GM13977 (cell line): ENCODE data around the gene BAG5.

Source experiments
- DNase-seq: peaks from one replicate; pipeline ENCODE4 v3.0.0; 2012; ENCODE audit warnings: low spot score
- in situ Hi-C: fragments of 300-500 bp; cut with MboI; formaldehyde crosslinking; loops from one replicate; pipeline ENCODE4 v1.12.0; 2022; ENCODE audit warnings: low sequenced_read_pairs, low pct_unique_long_range_greater_than_20kb, mixed read lengths, inconsistent platforms; ENCODE audit not compliant: unreplicated experiment
- TF ChIP-seq, protein P1 (sequence below): IDR thresholded peaks from 2 replicates; pipeline ENCODE4 v1.5.1; 2012; ENCODE audit warnings: mild to moderate bottlenecking, control low read depth; ENCODE audit not compliant: insufficient read depth; ENCODE audit errors: extremely low read depth, missing control alignments

Gene BAG5

DNA sequence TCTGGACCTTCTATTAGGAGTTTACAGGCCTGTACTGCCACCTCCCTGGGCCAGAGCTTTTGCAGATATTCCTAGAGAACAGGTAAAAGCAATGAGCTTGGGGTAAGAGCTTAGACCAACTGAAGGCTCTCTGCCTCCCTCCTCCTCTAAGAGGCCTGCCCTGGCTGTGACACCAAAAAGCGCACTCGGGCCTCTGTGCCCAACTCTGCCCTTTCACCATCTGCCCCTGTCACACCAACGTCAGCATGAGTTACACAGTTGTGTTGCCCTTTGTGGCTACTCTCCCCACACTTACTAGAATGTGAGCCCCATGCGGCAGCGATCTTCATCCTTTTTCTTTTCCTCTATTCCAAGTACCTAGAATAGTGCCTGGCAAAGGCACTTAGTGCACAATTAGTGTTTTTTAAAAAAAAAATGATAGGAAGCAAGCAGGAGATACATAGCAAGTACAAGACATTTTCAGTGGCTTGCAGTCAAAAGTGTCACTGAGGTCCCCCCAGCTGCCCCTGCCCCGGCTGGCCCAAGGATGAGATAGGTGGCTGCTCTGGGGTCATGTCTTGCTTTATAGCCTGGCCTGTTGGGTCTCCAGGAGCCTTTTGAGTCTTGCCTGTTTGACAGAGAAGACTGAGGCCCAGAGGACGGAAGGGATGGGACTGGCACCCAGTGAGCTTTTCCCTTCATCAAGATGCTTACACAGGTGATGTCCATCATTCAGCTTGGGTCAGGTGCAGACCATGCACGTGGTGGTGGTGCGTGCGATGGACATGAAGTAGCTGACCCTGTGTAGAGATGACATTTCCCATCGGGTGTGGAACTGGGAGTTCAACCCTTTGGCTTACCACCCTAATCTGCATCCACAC is 52.4 kb downstream of the BAG5 start:
- peak; percentile 7 for DNase-seq
- TF ChIP-seq, protein P1, sequence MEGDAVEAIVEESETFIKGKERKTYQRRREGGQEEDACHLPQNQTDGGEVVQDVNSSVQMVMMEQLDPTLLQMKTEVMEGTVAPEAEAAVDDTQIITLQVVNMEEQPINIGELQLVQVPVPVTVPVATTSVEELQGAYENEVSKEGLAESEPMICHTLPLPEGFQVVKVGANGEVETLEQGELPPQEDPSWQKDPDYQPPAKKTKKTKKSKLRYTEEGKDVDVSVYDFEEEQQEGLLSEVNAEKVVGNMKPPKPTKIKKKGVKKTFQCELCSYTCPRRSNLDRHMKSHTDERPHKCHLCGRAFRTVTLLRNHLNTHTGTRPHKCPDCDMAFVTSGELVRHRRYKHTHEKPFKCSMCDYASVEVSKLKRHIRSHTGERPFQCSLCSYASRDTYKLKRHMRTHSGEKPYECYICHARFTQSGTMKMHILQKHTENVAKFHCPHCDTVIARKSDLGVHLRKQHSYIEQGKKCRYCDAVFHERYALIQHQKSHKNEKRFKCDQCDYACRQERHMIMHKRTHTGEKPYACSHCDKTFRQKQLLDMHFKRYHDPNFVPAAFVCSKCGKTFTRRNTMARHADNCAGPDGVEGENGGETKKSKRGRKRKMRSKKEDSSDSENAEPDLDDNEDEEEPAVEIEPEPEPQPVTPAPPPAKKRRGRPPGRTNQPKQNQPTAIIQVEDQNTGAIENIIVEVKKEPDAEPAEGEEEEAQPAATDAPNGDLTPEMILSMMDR, result no peak
- in situ Hi-C loops, result loop anchor here (10.0 kb wide), 1 partner anchor 45 kb away; no protein-coding TSS in a partner anchor

- in situ Hi-C loops, result loop anchor here (10.0 kb wide), 1 partner anchor 46 kb away; no protein-coding TSS in a partner anchor
- TF ChIP-seq, protein P1, result no peak
- DNase-seq, result peak; percentile 6
Measured at GRCh38 chr14:103508521-103509329, 53.7 kb downstream of the BAG5 start.

DNA sequence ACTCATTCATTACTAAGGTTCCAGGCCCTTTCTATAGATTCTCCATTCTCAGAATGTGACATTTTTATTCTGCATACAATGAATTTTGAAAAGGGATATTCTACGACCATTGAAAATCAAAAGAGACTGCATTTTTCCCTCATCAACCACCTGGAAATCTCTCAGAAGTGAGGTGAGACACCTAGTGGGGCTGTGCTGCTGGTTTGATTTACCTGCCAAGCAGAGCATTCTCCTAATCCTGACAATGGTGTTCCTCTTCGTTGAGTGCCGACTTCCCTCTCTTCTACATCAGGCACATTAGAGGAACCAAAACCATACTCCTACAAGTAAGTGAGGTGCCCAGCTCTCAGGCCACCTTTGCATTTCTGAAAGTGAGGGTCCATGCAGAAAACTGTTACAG is 54.7 kb downstream of the BAG5 start:
- peak; percentile 4 for DNase-seq
- TF ChIP-seq, protein P1, result no peak
- in situ Hi-C loops, result loop anchor here (10.0 kb wide), 1 partner anchor 47 kb away; no protein-coding TSS in a partner anchor
